PC-3 (cell line): Measurements from ENCODE around the gene HMGA1. TPM values are rescaled to one million over a fixed set of nuclear protein-coding genes. Genes with fewer than 3 reads are reported as not detected.
A peak's percentile ranks its signal among the peaks of the same experiment; 100 is the strongest.
"Not testable (repeated sequence)": the region's sequence is repeated elsewhere in the genome, so short reads cannot be mapped to it uniquely, and the experiment has no call there.

Source experiments
- ATAC-seq: fragments of 200-7000 bp; cut with Tn5 transposase; 2 replicates; pipeline ENCODE4 v1.9.1; 2020; ENCODE audit warnings: mild to moderate bottlenecking, moderate library complexity
- BruUV-seq: library from RNA; stranded (reverse); fragments of 400-500 nt; replicated peaks from 2 replicates; lab custom pipeline; 2021; lab: Mats Ljungman, UMichigan
- CTCF ChIA-PET: fragments of 300-600 bp; sonication (Branson Sonifier 250); formaldehyde crosslinking; loops from one replicate; lab custom pipeline; 2022; ENCODE audit warnings: antibody characterized with exemption; lab: Charles Lee
- POLR2A ChIA-PET: fragments of 300-600 bp; sonication (Branson Sonifier 250); formaldehyde crosslinking; loops from one replicate; lab custom pipeline; 2022; ENCODE audit warnings: antibody characterized with exemption; ENCODE audit not compliant: unreplicated experiment; lab: Charles Lee
- DNase-seq: peaks from one replicate; pipeline ENCODE4 v3.0.0-alpha.2; 2015
- H2AFZ ChIP-seq: fragments of 300-600 bp; sonication (generic); 2 replicates; pipeline ENCODE4 v1.6.0; 2016; ENCODE audit warnings: antibody characterized with exemption, low read length
- H3F3A ChIP-seq: fragments of 300-600 bp; sonication (generic); one replicate; pipeline ENCODE4 v1.6.0; 2017; ENCODE audit warnings: antibody characterized with exemption, low read length, control low read depth, mild to moderate bottlenecking; ENCODE audit not compliant: unreplicated experiment
- H3K27ac ChIP-seq: fragments of 300-600 bp; sonication (generic); 2 replicates; pipeline ENCODE4 v1.5.1; 2016; ENCODE audit warnings: mild to moderate bottlenecking, low read length
- H3K27me3 ChIP-seq: fragments of 300-600 bp; sonication (generic); 2 replicates; pipeline ENCODE4 v1.6.1; 2016; ENCODE audit warnings: low read length, mixed read lengths
- H3K36me3 ChIP-seq: fragments of 300-600 bp; sonication (generic); 2 replicates; pipeline ENCODE4 v1.6.1; 2016; ENCODE audit warnings: low read depth, mixed run types, low read length, mixed read lengths
- H3K4me1 ChIP-seq: fragments of 300-600 bp; sonication (generic); 2 replicates; pipeline ENCODE4 v1.5.1; 2016; ENCODE audit warnings: low read length; ENCODE audit not compliant: insufficient read depth
- H3K4me2 ChIP-seq: fragments of 300-600 bp; sonication (generic); 2 replicates; pipeline ENCODE4 v1.6.0; 2016; ENCODE audit warnings: low read length
- H3K4me3 ChIP-seq: fragments of 300-600 bp; sonication (generic); 2 replicates; pipeline ENCODE4 v1.5.1; 2016; ENCODE audit warnings: mild to moderate bottlenecking, low read length, mixed read lengths
- H3K79me2 ChIP-seq: fragments of 300-600 bp; sonication (generic); 2 replicates; pipeline ENCODE4 v1.6.1; 2017; ENCODE audit warnings: low read length, mixed read lengths
- H3K9ac ChIP-seq: fragments of 300-600 bp; sonication (generic); 2 replicates; pipeline ENCODE4 v1.6.0; 2016; ENCODE audit warnings: mild to moderate bottlenecking, low read length
- H3K9me2 ChIP-seq: fragments of 300-600 bp; sonication (generic); replicated peaks from 2 replicates; pipeline ENCODE4 v1.6.1; 2016; ENCODE audit warnings: mixed run types, low read length, mixed read lengths
- H3K9me3 ChIP-seq: fragments of 300-600 bp; sonication (generic); 2 replicates; pipeline ENCODE4 v1.6.1; 2016; ENCODE audit warnings: low read length, mixed read lengths
- H4K20me1 ChIP-seq: fragments of 300-600 bp; sonication (generic); 2 replicates; pipeline ENCODE4 v1.6.1; 2016; ENCODE audit warnings: low read length, mixed read lengths
- EZH2 ChIP-seq: fragments of 300-600 bp; sonication (generic); IDR thresholded peaks from one replicate; pipeline ENCODE4 v1.6.1; 2017; ENCODE audit warnings: antibody characterized with exemption, mild to moderate bottlenecking, low read length; ENCODE audit not compliant: unreplicated experiment
- EZH2phosphoT487 ChIP-seq: fragments of 300-600 bp; sonication (generic); IDR thresholded peaks from 2 replicates; pipeline ENCODE4 v1.6.1; 2018; ENCODE audit warnings: mild to moderate bottlenecking, antibody characterized with exemption, low read length, borderline replicate concordance
- intact Hi-C: fragments of 100-400 bp; cut with micrococcal nuclease; formaldehyde crosslinking; loops from 2 replicates; pipeline ENCODE4 v1.9.0; 2023
- total RNA-seq: library from RNA; depleted of rRNA; stranded (reverse); fragments of >200 nt; gene quantifications from 2 replicates; pipeline ENCODE4 v1.2.3, GENCODE V29; 2014
- TF ChIP-seq, protein P1 (sequence below): fragments of 300-600 bp; sonication (generic); conservative IDR thresholded peaks from 2 replicates; pipeline ENCODE4 v1.5.1; 2017; ENCODE audit warnings: antibody characterized with exemption, low read depth, mild to moderate bottlenecking, low read length

HMGA1 gene
- total RNA-seq, 1 experiment from 2014 or later: 1,115 TPM

GRCh38 chr6:34243131-34243771 lies 6.6 kb downstream of the HMGA1 start:
- Histone ChIP-seq H3K4me2 (peak overlapping the region; percentile 99), H3K9ac (peak overlapping the region; percentile 74), H3K4me1 (peaks cover 96% of the 10 kb centered on the region), H3K79me2 (peaks cover 49% of the 10 kb centered on the region), H2AFZ (no peak overlapping the region), H3K36me3 (peaks cover 57% of the 10 kb centered on the region), H3F3A (peaks cover 38% of the 10 kb centered on the region), H3K9me3 (no peaks in the 10 kb centered on the region), H3K27ac (peak overlapping the region; percentile 96), H3K4me3 (peak overlapping the region; percentile 94), H3K27me3 (no peaks in the 10 kb centered on the region), H4K20me1 (peaks cover 47% of the 10 kb centered on the region), H3K9me2 (no peaks in the 10 kb centered on the region)
- ChIA-PET POLR2A (interaction anchor here (0.6 to 0.7 kb wide), 4 partner anchors 47 to 1126 kb away, joined by 3 to 19 read pairs (median 5); no protein-coding TSS in a partner anchor), CTCF (no interaction called here)
- DNase-seq (peak; percentile 67), ATAC-seq (peak; percentile 3)
- TF ChIP-seq, protein P1, sequence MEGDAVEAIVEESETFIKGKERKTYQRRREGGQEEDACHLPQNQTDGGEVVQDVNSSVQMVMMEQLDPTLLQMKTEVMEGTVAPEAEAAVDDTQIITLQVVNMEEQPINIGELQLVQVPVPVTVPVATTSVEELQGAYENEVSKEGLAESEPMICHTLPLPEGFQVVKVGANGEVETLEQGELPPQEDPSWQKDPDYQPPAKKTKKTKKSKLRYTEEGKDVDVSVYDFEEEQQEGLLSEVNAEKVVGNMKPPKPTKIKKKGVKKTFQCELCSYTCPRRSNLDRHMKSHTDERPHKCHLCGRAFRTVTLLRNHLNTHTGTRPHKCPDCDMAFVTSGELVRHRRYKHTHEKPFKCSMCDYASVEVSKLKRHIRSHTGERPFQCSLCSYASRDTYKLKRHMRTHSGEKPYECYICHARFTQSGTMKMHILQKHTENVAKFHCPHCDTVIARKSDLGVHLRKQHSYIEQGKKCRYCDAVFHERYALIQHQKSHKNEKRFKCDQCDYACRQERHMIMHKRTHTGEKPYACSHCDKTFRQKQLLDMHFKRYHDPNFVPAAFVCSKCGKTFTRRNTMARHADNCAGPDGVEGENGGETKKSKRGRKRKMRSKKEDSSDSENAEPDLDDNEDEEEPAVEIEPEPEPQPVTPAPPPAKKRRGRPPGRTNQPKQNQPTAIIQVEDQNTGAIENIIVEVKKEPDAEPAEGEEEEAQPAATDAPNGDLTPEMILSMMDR: no peak
- TF ChIP-seq EZH2phosphoT487 (no peak), EZH2 (no peak)
- intact Hi-C loops: no loop called here
- BruUV-seq: no TSS peak

- Histone ChIP-seq H3K4me3 (peak overlapping the region; percentile 22), H4K20me1 (peaks cover 37% of the 10 kb centered on the region), H3K36me3 (peaks cover 48% of the 10 kb centered on the region), H3K4me2 (peak overlapping the region; percentile 99), H3K27ac (peak overlapping the region; percentile 96), H3K9ac (peak overlapping the region; percentile 74), H3K9me2 (no peaks in the 10 kb centered on the region), H3K4me1 (peaks cover 91% of the 10 kb centered on the region), H3F3A (peaks cover 29% of the 10 kb centered on the region), H3K27me3 (no peaks in the 10 kb centered on the region), H3K79me2 (peaks cover 44% of the 10 kb centered on the region), H3K9me3 (no peaks in the 10 kb centered on the region), H2AFZ (no peak overlapping the region)
- ChIA-PET CTCF (interaction anchor here (0.6 to 0.9 kb wide), 2 partner anchors 171 to 966 kb away, joined by 3 to 10 read pairs; no protein-coding TSS in a partner anchor), POLR2A (interaction anchor here (0.6 to 0.8 kb wide), 7 partner anchors 48 to 1355 kb away, joined by 3 to 31 read pairs (median 5); no protein-coding TSS in a partner anchor)
- intact Hi-C loops: loop anchor here (1.0 kb wide), 1 partner anchor 48 kb away; no protein-coding TSS in a partner anchor
- TF ChIP-seq EZH2phosphoT487 (peak; percentile 65; the same call in 1 of the 2 replicates), EZH2 (no peak)
- TF ChIP-seq, protein P1: peak; percentile 45
- ATAC-seq: peak; percentile 31
- DNase-seq: peak; percentile 97
- BruUV-seq: no TSS peak
Measured at GRCh38 chr6:34243901-34244884, 7.5 kb downstream of the HMGA1 start.

GRCh38 chr6:34245032-34245760 lies 8.5 kb downstream of the HMGA1 start:
- intact Hi-C loops: loop anchor here (5.0 kb wide), 2 partner anchors 292 to 362 kb away; no protein-coding TSS in a partner anchor
- H3K9me3 ChIP-seq, H3K27me3 ChIP-seq, H2AFZ ChIP-seq, BruUV-seq, H3K9ac ChIP-seq, ATAC-seq, H3K4me3 ChIP-seq, H3K9me2 ChIP-seq, DNase-seq: not testable (repeated sequence)
- Histone ChIP-seq H4K20me1 (peaks cover 27% of the 10 kb centered on the region), H3K27ac (peak overlapping the region; percentile 96), H3K4me2 (peak overlapping the region; percentile 99; the same call in 1 of the 2 replicates), H3K36me3 (peaks cover 39% of the 10 kb centered on the region), H3K79me2 (peaks cover 38% of the 10 kb centered on the region), H3K4me1 (peaks cover 84% of the 10 kb centered on the region), H3F3A (peaks cover 29% of the 10 kb centered on the region)
- POLR2A ChIA-PET: interaction anchor here (0.6 kb wide), 1 partner anchor 89 kb away, joined by 31 read pairs; no protein-coding TSS in a partner anchor
- CTCF ChIA-PET: interaction anchor here (0.6 to 0.9 kb wide), 2 partner anchors 170 to 967 kb away, joined by 3 to 10 read pairs; no protein-coding TSS in a partner anchor

GRCh38 chr6:34245761-34246140 lies 9.1 kb downstream of the HMGA1 start:
- CTCF ChIA-PET: interaction anchor here (0.5 to 1.0 kb wide), 2 partner anchors 49 to 50 kb away, joined by 3 read pairs; no protein-coding TSS in a partner anchor
- H3K4me3 ChIP-seq, H3K27me3 ChIP-seq, ATAC-seq, H2AFZ ChIP-seq, DNase-seq, H3K9ac ChIP-seq, H3K4me2 ChIP-seq, H3K9me3 ChIP-seq, POLR2A ChIA-PET, H3K9me2 ChIP-seq: not testable (repeated sequence)
- Histone ChIP-seq H4K20me1 (peaks cover 22% of the 10 kb centered on the region), H3K4me1 (peaks cover 79% of the 10 kb centered on the region), H3F3A (peaks cover 29% of the 10 kb centered on the region), H3K36me3 (peaks cover 33% of the 10 kb centered on the region), H3K79me2 (peaks cover 32% of the 10 kb centered on the region), H3K27ac (0 out of 2 replicates have a peak overlapping the region, but pooled peaks have one; percentile 96)
- intact Hi-C loops: loop anchor here (5.0 kb wide), 2 partner anchors 292 to 362 kb away; no protein-coding TSS in a partner anchor
- TSS peak; percentile 63 for BruUV-seq
